Hippocampal formation (tissue), 2 donors: ENCODE results near the gene NUTM2F.
"Not testable (repeated sequence)": the region's sequence is repeated elsewhere in the genome, so short reads cannot be mapped to it uniquely, and the experiment has no call there.

ENCODE experiments used
- DNase-seq, 2 donors: peaks; one replicate each; lab custom pipeline; 2025; lab: John Stamatoyannopoulos, UW

The NUTM2F gene

GRCh38 chr9:94316236-94316635 is 12.2 kb downstream of the NUTM2F start:
- not testable (repeated sequence) for DNase-seq

DNA sequence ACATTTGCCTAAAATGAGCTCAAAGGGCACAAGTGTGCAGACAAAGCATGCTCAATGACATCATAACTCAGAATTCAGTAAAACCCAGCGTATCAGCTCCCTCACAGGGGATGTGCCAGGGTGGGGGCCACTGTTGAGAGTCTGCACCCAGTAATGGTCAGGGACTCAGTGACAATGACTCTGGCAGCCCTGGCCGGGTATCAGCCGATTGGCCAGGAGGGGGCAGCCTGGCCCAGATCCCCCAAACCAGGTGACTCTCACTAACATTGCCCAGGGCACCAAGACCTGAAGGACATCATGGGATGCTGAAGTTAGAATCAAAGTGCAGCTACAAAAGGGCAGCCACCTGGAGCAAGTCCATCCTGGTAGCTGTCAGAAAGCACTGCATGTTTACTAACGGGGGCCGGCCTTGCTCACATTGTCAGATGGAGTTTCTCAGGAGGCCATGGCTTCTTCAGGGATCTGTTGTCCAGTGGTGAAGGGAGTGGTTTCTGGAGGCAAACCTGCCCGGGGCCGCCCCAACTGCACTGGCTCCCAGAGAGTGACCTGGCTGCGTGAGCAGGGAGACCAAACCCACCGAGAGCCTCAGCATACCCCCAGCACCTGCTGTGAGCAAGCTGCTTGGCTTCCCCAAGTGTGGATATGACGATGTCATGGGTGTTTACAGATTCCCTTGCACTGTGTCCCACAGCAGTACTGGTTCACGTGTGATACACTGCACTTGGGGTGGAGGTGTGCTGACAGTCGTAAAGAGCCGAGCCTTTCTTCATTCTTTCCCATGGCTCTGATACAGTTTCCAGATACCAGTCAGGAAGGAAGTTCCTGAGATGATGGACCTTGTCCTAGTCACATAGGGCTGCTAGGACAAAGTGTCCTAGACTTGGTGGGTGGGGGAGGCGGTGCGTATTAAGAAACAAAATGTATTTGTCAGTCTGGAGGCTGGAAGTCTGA is 13.1 kb downstream of the NUTM2F start:
- not testable (repeated sequence) for DNase-seq

DNA sequence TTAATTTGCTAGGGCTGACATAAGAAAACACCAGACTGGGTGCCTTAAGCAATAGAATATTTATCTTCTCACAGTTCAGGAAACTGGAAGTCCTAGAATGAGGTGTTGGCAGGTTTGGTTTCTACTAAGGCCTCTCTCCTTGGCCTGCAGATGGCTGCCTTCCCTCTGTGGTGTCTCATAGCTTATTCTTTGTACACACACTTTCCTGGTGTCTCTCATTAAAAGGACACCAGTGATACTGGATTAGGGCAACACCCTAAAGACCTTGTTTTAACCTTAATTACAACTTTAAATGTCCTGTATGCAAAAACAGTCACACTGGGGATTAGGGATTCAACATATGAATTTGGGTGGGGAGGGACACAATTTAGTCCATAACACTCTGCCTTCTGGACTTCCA is 25.1 kb downstream of the NUTM2F start:
- no peak for DNase-seq

- no peak for DNase-seq
Observed at GRCh38 chr9:94302426-94302825, 26.0 kb downstream of the NUTM2F start.

DNA sequence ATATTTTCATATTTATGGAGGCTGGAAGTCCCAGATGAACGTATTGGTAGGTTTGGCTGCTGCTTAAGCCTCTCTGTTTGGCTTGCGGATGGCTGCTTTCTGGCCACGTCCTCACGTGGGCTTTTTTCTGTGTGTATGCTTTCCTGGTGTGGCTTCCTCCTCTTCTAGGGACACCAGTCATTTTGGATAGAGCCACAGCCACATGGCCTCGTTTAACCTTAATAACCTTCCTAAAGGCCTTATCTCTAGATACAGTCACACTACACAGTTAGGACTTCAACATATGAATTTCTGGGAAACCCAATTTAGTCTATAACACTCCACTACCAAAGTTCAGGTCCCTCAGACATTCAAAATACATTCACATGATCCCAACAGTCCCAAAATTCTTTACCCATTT is 26.9 kb downstream of the NUTM2F start:
- no peak for DNase-seq

DNA sequence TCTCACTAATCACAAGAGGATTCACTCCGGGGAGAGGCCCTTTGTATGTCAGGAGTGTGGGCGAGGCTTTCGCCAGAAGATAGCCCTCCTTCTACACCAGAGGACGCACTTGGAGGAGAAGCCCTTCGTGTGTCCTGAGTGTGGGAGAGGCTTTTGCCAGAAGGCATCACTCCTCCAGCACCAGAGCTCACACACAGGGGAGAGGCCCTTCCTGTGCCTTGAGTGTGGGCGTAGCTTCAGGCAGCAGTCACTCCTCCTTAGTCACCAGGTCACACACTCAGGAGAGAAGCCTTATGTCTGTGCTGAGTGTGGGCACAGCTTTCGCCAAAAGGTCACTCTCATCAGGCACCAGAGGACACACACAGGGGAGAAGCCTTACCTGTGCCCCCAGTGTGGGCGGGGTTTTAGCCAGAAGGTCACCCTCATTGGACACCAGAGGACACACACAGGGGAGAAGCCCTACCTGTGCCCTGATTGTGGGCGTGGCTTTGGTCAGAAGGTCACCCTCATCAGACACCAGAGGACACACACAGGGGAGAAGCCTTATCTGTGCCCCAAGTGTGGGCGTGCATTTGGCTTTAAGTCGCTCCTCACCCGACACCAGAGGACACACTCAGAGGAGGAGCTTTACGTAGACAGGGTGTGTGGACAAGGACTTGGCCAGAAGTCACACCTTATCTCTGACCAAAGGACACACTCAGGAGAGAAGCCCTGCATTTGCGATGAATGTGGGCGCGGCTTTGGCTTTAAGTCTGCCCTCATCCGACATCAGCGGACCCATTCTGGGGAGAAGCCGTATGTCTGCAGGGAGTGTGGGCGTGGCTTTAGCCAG is 27.8 kb downstream of the NUTM2F start:
- no peak for DNase-seq

DNA sequence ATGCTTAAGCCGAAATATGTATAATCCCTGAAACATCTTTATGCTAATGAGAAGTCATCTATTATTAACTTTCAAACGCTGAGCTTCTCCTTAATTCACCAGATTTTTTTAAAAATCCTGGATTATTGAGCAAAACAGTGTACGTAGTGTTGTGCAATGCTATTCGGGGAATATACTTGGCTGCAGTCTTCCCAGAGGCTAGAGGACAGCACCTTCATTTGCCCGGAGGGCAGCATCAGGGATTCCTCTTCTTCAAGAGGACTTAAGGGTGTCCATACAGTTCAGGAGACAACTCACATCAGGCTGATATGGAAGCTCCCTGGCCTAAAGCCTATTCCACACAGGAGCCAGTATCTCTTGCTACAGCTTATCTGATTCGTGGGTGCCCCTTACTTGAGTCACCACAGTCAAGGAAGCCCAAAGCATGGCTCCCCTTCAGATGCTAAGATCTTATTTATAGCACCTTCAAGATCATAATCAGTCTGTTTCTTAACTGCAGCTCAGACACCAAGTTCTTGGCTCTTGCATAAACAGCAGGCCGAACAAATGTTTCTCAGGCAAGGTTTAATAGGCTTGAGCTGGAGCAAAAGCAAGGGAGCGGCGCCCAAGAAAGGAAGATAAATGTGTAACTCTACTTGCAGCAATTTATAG is 29.4 kb downstream of the NUTM2F start:
- DNase-seq: peak in 1 of 2 donors; percentile 41

- DNase-seq: no peak
Observed at GRCh38 chr9:94289691-94290090, 38.8 kb downstream of the NUTM2F start.

- DNase-seq: no peak
Observed at GRCh38 chr9:94287877-94288513, 40.4 kb downstream of the NUTM2F start.

GRCh38 chr9:94286116-94286515 is 42.3 kb downstream of the NUTM2F start:
- no peak for DNase-seq

- no peak for DNase-seq
Observed at GRCh38 chr9:94281101-94281500, 47.3 kb downstream of the NUTM2F start.

- DNase-seq: no peak
Observed at GRCh38 chr9:94280409-94280989, 47.9 kb downstream of the NUTM2F start.

GRCh38 chr9:94277885-94278536 is 50.4 kb downstream of the NUTM2F start:
- no peak for DNase-seq

DNA sequence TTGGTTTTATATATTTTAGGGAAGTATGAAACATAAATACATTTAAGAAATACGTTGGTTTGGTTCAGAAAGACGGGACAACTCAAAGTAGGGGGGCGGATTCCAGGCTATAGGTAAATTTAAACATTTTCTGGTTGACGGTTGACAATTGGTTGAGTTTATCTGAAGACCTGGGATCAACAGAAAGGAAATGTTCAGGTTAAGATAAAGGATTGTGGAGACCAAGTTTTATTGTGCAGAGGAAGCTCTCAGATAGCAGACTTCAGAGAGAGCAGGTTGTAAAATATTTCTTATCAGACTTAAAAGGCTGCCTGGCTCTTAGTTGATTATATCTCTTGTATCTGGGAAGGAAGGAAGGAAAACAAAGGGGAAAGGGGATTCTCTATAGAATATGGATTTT is 51.4 kb downstream of the NUTM2F start:
- DNase-seq: not testable (repeated sequence)

DNA sequence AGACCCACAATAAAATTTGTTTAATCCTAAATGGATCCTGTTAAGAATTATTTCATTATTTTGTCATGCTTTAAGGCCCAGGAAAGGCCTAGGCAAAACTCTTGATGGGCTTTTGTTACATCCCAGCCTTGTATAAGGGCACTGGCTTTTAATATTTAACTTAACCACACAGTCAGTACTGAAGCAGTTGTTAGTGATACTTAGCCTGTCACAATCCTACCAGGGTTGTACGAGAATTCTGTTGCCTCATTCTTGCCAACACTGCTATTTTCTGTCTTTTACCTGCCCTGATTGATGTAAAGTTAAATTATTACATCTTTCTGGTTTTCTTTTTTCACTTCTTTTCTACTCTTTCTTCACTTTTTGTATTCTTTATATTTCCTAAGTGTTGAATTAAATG is 58.4 kb downstream of the NUTM2F start:
- DNase-seq: no peak

DNA sequence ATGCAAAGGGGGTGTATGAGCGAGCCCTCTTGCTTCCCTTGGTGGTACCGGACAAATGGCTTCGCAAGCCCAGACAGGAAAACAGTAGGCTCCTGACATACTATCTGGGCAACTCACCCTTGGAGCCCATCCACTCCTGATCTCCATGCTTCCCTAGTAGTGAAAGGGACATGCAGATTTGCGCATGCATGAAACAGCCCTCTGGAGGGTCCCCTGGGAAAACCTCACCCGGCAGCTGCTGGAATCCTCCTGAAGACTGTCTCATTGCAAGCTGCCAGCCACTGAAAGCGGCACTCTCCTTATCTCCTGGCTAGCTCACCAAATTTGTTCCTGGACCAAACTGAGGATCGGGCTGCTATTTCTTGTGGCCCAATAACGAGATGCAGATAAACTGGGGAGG is 59.2 kb downstream of the NUTM2F start:
- DNase-seq: no peak
